ENCODE results near the gene RLN3.

- no peak for TF ChIP-seq BHLHE40 (IDR thresholded peaks at IDR 0.05; ENCODE audit: borderline replicate concordance)
- no peak for TF ChIP-seq FOXA1 (IDR thresholded peaks at IDR 0.05)
- TF ChIP-seq PKNOX1 (IDR thresholded peaks at IDR 0.05), result no peak
- no peak for TF ChIP-seq ZNF384 (IDR thresholded peaks at IDR 0.05)
- TF ChIP-seq LEF1 (IDR thresholded peaks at IDR 0.05; ENCODE audit: borderline replicate concordance), result no peak
- no peak for TF ChIP-seq ELF4 (IDR thresholded peaks at IDR 0.05)
- TF ChIP-seq CTBP1 (IDR thresholded peaks at IDR 0.05; ENCODE audit: borderline replicate concordance), result no peak
- no peak for TF ChIP-seq NFRKB (IDR thresholded peaks at IDR 0.05)
- TF ChIP-seq ARNT (IDR thresholded peaks at IDR 0.05), result no peak
- no peak for TF ChIP-seq HDGF (IDR thresholded peaks at IDR 0.05; ENCODE audit: borderline replicate concordance)
- no peak for TF ChIP-seq SUZ12 (IDR thresholded peaks at IDR 0.05)
- TF ChIP-seq SP1 (IDR thresholded peaks at IDR 0.05), result no peak
- no peak for TF ChIP-seq FOXK2 (IDR thresholded peaks at IDR 0.05)
Measured at GRCh38 chr19:14021474-14021873, 6.5 kb upstream of the RLN3 start.

Measured in HEK293T (cell line).